Measurements from ENCODE around the gene TFB1M.

DNA sequence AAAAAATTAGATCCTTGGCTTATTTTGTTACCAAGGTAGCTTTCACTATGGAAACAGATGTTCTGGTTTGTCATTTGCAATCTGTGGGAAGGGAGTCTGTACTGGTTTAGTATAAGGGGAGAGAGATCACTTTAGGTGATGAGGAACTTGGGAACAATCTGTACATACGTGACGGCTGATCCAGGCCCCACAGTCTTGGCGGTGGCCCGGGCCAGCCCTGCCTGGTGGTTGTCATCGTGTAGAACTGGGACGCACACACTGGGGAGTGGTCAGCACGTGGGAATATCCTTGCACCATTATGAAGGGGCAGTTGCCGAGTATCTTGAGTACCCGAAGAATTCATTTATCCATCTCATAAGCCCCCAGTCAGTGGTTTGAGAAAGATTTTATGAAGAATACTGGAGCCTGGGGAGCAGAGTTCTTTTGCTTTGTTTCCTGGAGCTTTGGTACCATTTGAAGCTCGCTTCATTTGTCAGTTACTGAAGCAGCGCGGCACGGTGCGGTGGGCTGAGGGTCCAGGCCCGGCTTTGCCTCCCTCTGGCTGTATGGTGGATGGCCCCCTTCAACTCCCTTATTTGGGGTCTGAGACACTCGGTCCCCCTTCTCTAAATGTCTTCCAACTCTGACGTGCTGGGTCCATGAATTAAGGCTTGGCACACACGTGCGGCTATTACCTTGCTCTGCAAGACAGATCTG, 73.2 kb downstream of the TFB1M start:
- TF ChIP-seq, protein P1, sequence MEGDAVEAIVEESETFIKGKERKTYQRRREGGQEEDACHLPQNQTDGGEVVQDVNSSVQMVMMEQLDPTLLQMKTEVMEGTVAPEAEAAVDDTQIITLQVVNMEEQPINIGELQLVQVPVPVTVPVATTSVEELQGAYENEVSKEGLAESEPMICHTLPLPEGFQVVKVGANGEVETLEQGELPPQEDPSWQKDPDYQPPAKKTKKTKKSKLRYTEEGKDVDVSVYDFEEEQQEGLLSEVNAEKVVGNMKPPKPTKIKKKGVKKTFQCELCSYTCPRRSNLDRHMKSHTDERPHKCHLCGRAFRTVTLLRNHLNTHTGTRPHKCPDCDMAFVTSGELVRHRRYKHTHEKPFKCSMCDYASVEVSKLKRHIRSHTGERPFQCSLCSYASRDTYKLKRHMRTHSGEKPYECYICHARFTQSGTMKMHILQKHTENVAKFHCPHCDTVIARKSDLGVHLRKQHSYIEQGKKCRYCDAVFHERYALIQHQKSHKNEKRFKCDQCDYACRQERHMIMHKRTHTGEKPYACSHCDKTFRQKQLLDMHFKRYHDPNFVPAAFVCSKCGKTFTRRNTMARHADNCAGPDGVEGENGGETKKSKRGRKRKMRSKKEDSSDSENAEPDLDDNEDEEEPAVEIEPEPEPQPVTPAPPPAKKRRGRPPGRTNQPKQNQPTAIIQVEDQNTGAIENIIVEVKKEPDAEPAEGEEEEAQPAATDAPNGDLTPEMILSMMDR (IDR thresholded peaks at IDR 0.05) = no peak
- TF ChIP-seq POLR2AphosphoS5 (IDR thresholded peaks at IDR 0.05) = no peak
- no peak for TF ChIP-seq POLR2A (IDR thresholded peaks at IDR 0.05)
